HepG2 (cell line): ENCODE measurements around the gene ROBO3. TPM values are rescaled to one million over a fixed set of nuclear protein-coding genes. Genes with fewer than 3 reads are reported as not detected.
A peak's percentile ranks its signal among the peaks of the same experiment; 100 is the strongest.

Experiments used
- BRF2 ChIP-seq: sonication (generic); formaldehyde crosslinking; IDR thresholded peaks from 2 replicates; pipeline ENCODE4 v1.8.1; 2022; ENCODE audit warnings: mild to moderate bottlenecking, missing genetic modification reagents
- CENPT ChIP-seq: sonication (generic); formaldehyde crosslinking; IDR thresholded peaks from 2 replicates; pipeline ENCODE4 v1.8.0; 2022; ENCODE audit warnings: low read depth, mild to moderate bottlenecking, moderate library complexity, missing genetic modification reagents
- EED ChIP-seq: sonication (generic); formaldehyde crosslinking; IDR thresholded peaks from 2 replicates; pipeline ENCODE4 v1.5.0; 2020; ENCODE audit warnings: mild to moderate bottlenecking, missing genetic modification reagents
- FIP1L1 ChIP-seq: fragments of 200-400 bp; formaldehyde crosslinking; IDR thresholded peaks from 2 replicates; pipeline ENCODE4 v1.6.1; 2018; ENCODE audit warnings: low read depth, mild to moderate bottlenecking, low read length, moderate library complexity, borderline replicate concordance; ENCODE audit not compliant: insufficient read depth
- FOXK1 ChIP-seq: sonication (generic); formaldehyde crosslinking; IDR thresholded peaks from 2 replicates; pipeline ENCODE4 v1.4.0; 2020; ENCODE audit warnings: low read depth, missing genetic modification reagents, borderline replicate concordance
- HNRNPK ChIP-seq: fragments of 200-400 bp; formaldehyde crosslinking; IDR thresholded peaks from 2 replicates; pipeline ENCODE4 v1.6.1; 2018; ENCODE audit warnings: low read length, low read depth, moderate library complexity, mild to moderate bottlenecking; ENCODE audit not compliant: poor library complexity, severe bottlenecking
- IRF2 ChIP-seq: IDR thresholded peaks from 2 replicates; pipeline ENCODE4 v1.6.1; 2018; ENCODE audit warnings: missing genetic modification reagents, missing compliant biosample characterization
- KDM4B ChIP-seq: sonication (generic); formaldehyde crosslinking; IDR thresholded peaks from 2 replicates; pipeline ENCODE4 v1.4.0; 2020; ENCODE audit warnings: missing genetic modification reagents
- LRRFIP1 ChIP-seq: sonication (generic); formaldehyde crosslinking; conservative IDR thresholded peaks from 2 replicates; pipeline ENCODE4 v1.4.0; 2020; ENCODE audit warnings: missing genetic modification reagents
- NFIB ChIP-seq: sonication (generic); formaldehyde crosslinking; IDR thresholded peaks from 2 replicates; pipeline ENCODE4 v1.9.0; 2021; ENCODE audit warnings: missing genetic modification reagents, mild to moderate bottlenecking, borderline replicate concordance
- SNAPC2 ChIP-seq: sonication (generic); formaldehyde crosslinking; IDR thresholded peaks from 2 replicates; pipeline ENCODE4 v1.8.1; 2022; ENCODE audit warnings: mild to moderate bottlenecking, missing genetic modification reagents
- ZFP62 ChIP-seq: sonication (generic); formaldehyde crosslinking; IDR thresholded peaks from 2 replicates; pipeline ENCODE4 v1.4.0; 2020; ENCODE audit warnings: missing genetic modification reagents
- ZNF333 ChIP-seq: sonication (generic); formaldehyde crosslinking; IDR thresholded peaks from 2 replicates; pipeline ENCODE4 v1.4.0; 2020; ENCODE audit warnings: mild to moderate bottlenecking, missing genetic modification reagents, borderline replicate concordance
- ZNF446 ChIP-seq: sonication (generic); formaldehyde crosslinking; IDR thresholded peaks from 2 replicates; pipeline ENCODE4 v1.5.0; 2020; ENCODE audit warnings: mild to moderate bottlenecking, missing genetic modification reagents
- ZNF530 ChIP-seq: sonication (generic); formaldehyde crosslinking; IDR thresholded peaks from 2 replicates; pipeline ENCODE4 v1.5.0; 2020; ENCODE audit warnings: low read depth, mild to moderate bottlenecking, missing genetic modification reagents
- ZNF747 ChIP-seq: sonication (generic); formaldehyde crosslinking; IDR thresholded peaks from 2 replicates; pipeline ENCODE4 v1.8.1; 2023; ENCODE audit warnings: missing genetic modification reagents, mild to moderate bottlenecking, borderline replicate concordance
- ZNF775 ChIP-seq: sonication (generic); formaldehyde crosslinking; IDR thresholded peaks from 2 replicates; pipeline ENCODE4 v1.4.0; 2020; ENCODE audit warnings: missing genetic modification reagents, mild to moderate bottlenecking, moderate library complexity, borderline replicate concordance
- ZNF792 ChIP-seq: IDR thresholded peaks from 2 replicates; pipeline ENCODE4 v1.6.1; 2016
- ZNF800 ChIP-seq: sonication (generic); formaldehyde crosslinking; IDR thresholded peaks from 2 replicates; pipeline ENCODE4 v1.4.0; 2020; ENCODE audit warnings: missing genetic modification reagents
- ZNF841 ChIP-seq: sonication (generic); formaldehyde crosslinking; IDR thresholded peaks from 2 replicates; pipeline ENCODE4 v1.8.1; 2023; ENCODE audit warnings: missing genetic modification reagents, borderline replicate concordance
- polyA plus RNA-seq, 8 experiments: library from polyadenylated mRNA; depleted of rRNA in 3 of 8; stranded (reverse) in 7 of 8; unstranded in 1 of 8; fragments of >200 nt; fragmentation: Illumina TruSeq in 4 of 8; extraction: Trizol in 4 of 8; gene quantifications; 2 replicates each; pipeline versions ENCODE4 v1.2.1 to v1.2.3, GENCODE V29; 2011 to 2016; ENCODE audit warnings: low read depth in 4 of 8, missing spikeins in 1 of 8, mixed read lengths in 1 of 8; ENCODE audit not compliant: insufficient read depth in 1 of 8
- total RNA-seq, 5 experiments: library from RNA; depleted of rRNA; stranded (reverse); fragments of >200 nt; fragmentation: Illumina TruSeq; extraction: Trizol; gene quantifications; 2 replicates each; pipeline ENCODE4 v1.2.3, GENCODE V29; 2016; ENCODE audit warnings: low read depth in 1 of 5
- TF ChIP-seq, protein P1 (sequence below): sonication (generic); formaldehyde crosslinking; IDR thresholded peaks from 2 replicates; pipeline ENCODE4 v1.5.0; 2020; ENCODE audit warnings: missing genetic modification reagents
- TF ChIP-seq, protein P2 (sequence below): IDR thresholded peaks from 2 replicates; pipeline ENCODE4 v1.6.1; 2016; ENCODE audit warnings: mild to moderate bottlenecking

The ROBO3 gene
- total and polyA plus RNA-seq, 2 of the 13 experiments (the other 11 are each of a cell fraction or from before 2014, with no cell fraction given), result 0.07 to 2.4 TPM

GRCh38 chr11:124882339-124883071 lies 17.3 kb downstream of the ROBO3 start (continued):
- TF ChIP-seq LRRFIP1 (CRISPR knock-in tag) (no peak), ZNF333 (CRISPR knock-in tag) (no peak), ZNF775 (no peak), KDM4B (no peak), ZNF841 (CRISPR knock-in tag) (no peak), ZNF530 (CRISPR knock-in tag) (no peak), HNRNPK (no peak), EED (CRISPR knock-in tag) (no peak), CENPT (CRISPR knock-in tag) (no peak), SNAPC2 (CRISPR knock-in tag) (peak; percentile 36; the same call in 1 of the 2 replicates), FOXK1 (CRISPR knock-in tag) (no peak), ZNF792 (CRISPR knock-in tag) (no peak; the same call in 1 of the 2 replicates), ZNF446 (CRISPR knock-in tag) (no peak), NFIB (no peak), FIP1L1 (no peak), IRF2 (CRISPR knock-in tag) (peak; percentile 78), BRF2 (CRISPR knock-in tag) (no peak), ZFP62 (no peak), ZNF800 (CRISPR knock-in tag) (0 out of 2 replicates have a peak, but pooled peaks have one; percentile 33), ZNF747 (no peak)
- TF ChIP-seq, protein P1, sequence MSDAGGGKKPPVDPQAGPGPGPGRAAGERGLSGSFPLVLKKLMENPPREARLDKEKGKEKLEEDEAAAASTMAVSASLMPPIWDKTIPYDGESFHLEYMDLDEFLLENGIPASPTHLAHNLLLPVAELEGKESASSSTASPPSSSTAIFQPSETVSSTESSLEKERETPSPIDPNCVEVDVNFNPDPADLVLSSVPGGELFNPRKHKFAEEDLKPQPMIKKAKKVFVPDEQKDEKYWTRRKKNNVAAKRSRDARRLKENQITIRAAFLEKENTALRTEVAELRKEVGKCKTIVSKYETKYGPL (CRISPR knock-in tag), result no peak
- TF ChIP-seq, protein P2, sequence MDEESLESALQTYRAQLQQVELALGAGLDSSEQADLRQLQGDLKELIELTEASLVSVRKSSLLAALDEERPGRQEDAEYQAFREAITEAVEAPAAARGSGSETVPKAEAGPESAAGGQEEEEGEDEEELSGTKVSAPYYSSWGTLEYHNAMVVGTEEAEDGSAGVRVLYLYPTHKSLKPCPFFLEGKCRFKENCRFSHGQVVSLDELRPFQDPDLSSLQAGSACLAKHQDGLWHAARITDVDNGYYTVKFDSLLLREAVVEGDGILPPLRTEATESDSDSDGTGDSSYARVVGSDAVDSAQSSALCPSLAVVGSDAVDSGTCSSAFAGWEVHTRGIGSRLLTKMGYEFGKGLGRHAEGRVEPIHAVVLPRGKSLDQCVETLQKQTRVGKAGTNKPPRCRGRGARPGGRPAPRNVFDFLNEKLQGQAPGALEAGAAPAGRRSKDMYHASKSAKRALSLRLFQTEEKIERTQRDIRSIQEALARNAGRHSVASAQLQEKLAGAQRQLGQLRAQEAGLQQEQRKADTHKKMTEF, result peak; percentile 69
